Measurements from ENCODE around the gene BBS2. TPM values are rescaled to one million over a fixed set of nuclear protein-coding genes. Genes with fewer than 3 reads are reported as not detected.

Gene BBS2
- total and polyA plus RNA-seq, 2 experiments from 2014 or later, result 31.5 to 39.0 TPM

DNA sequence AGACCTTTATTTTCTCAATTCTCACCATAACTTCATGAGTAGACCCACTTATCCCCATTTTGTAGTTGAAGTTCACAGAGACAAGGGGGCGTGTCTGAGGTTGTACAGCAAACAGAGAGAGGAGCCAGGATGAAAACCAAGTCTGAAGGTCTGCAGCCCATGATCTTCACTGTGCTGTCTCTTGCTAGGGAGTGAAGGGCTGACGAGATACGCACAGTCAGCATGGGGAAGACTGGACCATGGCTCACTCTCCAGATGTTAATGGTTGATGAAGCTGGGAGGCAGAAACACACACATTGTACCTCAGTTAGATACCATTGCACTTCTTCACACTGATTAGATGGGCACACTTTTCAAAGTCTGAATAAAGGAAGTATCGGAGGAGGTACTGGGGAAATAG is 39.3 kb upstream of the BBS2 start:
- WGBS (ENCODE audit: low lambda C conversion rate, missing lambda C conversion rate), result 88% methylated on average over 4 of the region's 4 CpGs
- Histone ChIP-seq H2AFZ (no peak overlapping the region), H4K20me1 (ENCODE audit: insufficient read depth, poor library complexity, severe bottlenecking) (no peaks in the 10 kb centered on the region), H3K9me3 (ENCODE audit: low read depth) (no peaks in the 10 kb centered on the region), H3K9me2 (replicated peaks; ENCODE audit: insufficient read depth) (no peaks in the 10 kb centered on the region), H3K4me3 (no peak overlapping the region), H3K79me2 (no peaks in the 10 kb centered on the region), H3K36me3 (replicated peaks; ENCODE audit: insufficient read depth, low read depth) (no peaks in the 10 kb centered on the region), H3K4me2 (no peak overlapping the region), H3K27me3 (peaks cover 4% of the 10 kb centered on the region), H3K4me1 (ENCODE audit: insufficient read depth) (no peaks in the 10 kb centered on the region), H3K27ac (no peak overlapping the region)
- no peak for DNase-seq (ENCODE audit: low spot score)
- no peak for TF ChIP-seq EZH2 (IDR thresholded peaks at IDR 0.05; ENCODE audit: borderline replicate concordance)

GRCh38 chr16:56558024-56558747 is 38.4 kb upstream of the BBS2 start:
- 81% methylated on average over 8 of the region's 8 CpGs for WGBS (ENCODE audit: low lambda C conversion rate, missing lambda C conversion rate)
- Histone ChIP-seq H2AFZ (no peak overlapping the region), H3K27me3 (peaks cover 4% of the 10 kb centered on the region), H3K36me3 (replicated peaks; ENCODE audit: insufficient read depth, low read depth) (no peaks in the 10 kb centered on the region), H3K4me3 (no peak overlapping the region), H3K79me2 (no peaks in the 10 kb centered on the region), H3K9me3 (ENCODE audit: low read depth) (no peaks in the 10 kb centered on the region), H3K27ac (no peak overlapping the region), H3K4me2 (no peak overlapping the region), H3K4me1 (ENCODE audit: insufficient read depth) (no peaks in the 10 kb centered on the region), H3K9me2 (replicated peaks; ENCODE audit: insufficient read depth) (no peaks in the 10 kb centered on the region), H4K20me1 (ENCODE audit: insufficient read depth, poor library complexity, severe bottlenecking) (no peaks in the 10 kb centered on the region)
- DNase-seq (ENCODE audit: low spot score), result no peak
- TF ChIP-seq EZH2phosphoT487 (IDR thresholded peaks at IDR 0.05; ENCODE audit: low read depth, severe bottlenecking, unreplicated experiment) (no peak), EZH2 (IDR thresholded peaks at IDR 0.05; ENCODE audit: borderline replicate concordance) (no peak), CTCF (IDR thresholded peaks at IDR 0.05; ENCODE audit: poor library complexity) (no peak)

- no peak for DNase-seq (ENCODE audit: low spot score)
Observed at GRCh38 chr16:56554441-56554840, 34.6 kb upstream of the BBS2 start.

More at GRCh38 chr16:56554441-56554840, 34.6 kb upstream of the BBS2 start:
- TF ChIP-seq EZH2phosphoT487 (IDR thresholded peaks at IDR 0.05; ENCODE audit: low read depth, severe bottlenecking, unreplicated experiment) (no peak), EZH2 (IDR thresholded peaks at IDR 0.05; ENCODE audit: borderline replicate concordance) (no peak), CTCF (IDR thresholded peaks at IDR 0.05; ENCODE audit: poor library complexity) (no peak)
- H3K79me2 ChIP-seq, result no peaks in the 10 kb centered on the region
- no peaks in the 10 kb centered on the region for H3K9me3 ChIP-seq (ENCODE audit: low read depth)
- H2AFZ ChIP-seq, result no peak overlapping the region
- no peaks in the 10 kb centered on the region for H3K4me1 ChIP-seq (ENCODE audit: insufficient read depth)
- WGBS (ENCODE audit: low lambda C conversion rate, missing lambda C conversion rate), result 91% methylated on average over 10 of the region's 10 CpGs
- no peak overlapping the region for H3K4me3 ChIP-seq
- peaks cover 4% of the 10 kb centered on the region for H3K27me3 ChIP-seq
- H4K20me1 ChIP-seq (ENCODE audit: insufficient read depth, poor library complexity, severe bottlenecking), result no peaks in the 10 kb centered on the region
- H3K36me3 ChIP-seq (replicated peaks; ENCODE audit: insufficient read depth, low read depth), result no peaks in the 10 kb centered on the region
- no peaks in the 10 kb centered on the region for H3K9me2 ChIP-seq (replicated peaks; ENCODE audit: insufficient read depth)
- no peak overlapping the region for H3K4me2 ChIP-seq
- H3K27ac ChIP-seq, result no peak overlapping the region

Measured in hepatocyte (in vitro differentiated cells).